G401 (cell line): ENCODE results near the gene INSIG1. TPM values are rescaled to one million over a fixed set of nuclear protein-coding genes. Genes with fewer than 3 reads are reported as not detected.

Experiments used
- DNase-seq: peaks from one replicate; pipeline ENCODE4 v3.0.0-alpha.2; 2015; ENCODE audit warnings: low spot score
- in situ Hi-C: cut with HindIII; loops from 2 replicates; pipeline ENCODE4 v1.10.0; 2016; ENCODE audit warnings: low sequenced_read_pairs, mixed read lengths
- total RNA-seq: library from RNA; depleted of rRNA; stranded (reverse); fragments of >200 nt; shearing (Covaris generic); gene quantifications from 2 replicates; pipeline ENCODE4 v1.2.3, GENCODE V29; 2014

The INSIG1 gene
- total RNA-seq, 1 experiment from 2014 or later: 69.1 TPM

GRCh38 chr7:155296788-155297516, 726 bp upstream of the INSIG1 start:
- in situ Hi-C loops: no loop called here
- peak; percentile 40 for DNase-seq

DNA sequence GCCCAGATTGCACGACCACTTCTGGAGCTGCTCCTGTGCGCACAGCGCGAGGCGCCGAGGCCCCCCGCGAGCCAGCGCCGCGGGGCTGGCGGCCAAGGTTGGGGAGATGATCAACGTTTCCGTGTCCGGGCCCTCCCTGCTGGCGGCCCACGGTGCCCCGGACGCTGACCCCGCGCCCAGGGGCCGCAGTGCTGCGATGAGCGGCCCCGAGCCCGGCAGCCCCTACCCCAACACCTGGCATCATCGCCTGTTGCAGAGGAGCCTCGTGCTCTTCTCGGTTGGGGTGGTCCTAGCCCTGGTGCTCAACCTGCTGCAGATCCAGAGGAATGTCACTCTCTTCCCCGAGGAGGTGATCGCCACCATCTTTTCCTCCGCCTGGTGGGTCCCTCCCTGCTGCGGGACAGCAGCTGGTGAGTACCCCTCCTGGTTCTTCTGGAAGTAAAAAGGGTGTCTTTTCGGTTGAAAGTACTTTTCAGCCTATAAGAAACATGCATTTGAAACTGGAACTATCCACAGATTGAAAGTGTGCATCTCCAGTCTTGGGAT, 683 bp downstream of the INSIG1 start:
- in situ Hi-C loops: no loop called here
- no peak for DNase-seq

DNA sequence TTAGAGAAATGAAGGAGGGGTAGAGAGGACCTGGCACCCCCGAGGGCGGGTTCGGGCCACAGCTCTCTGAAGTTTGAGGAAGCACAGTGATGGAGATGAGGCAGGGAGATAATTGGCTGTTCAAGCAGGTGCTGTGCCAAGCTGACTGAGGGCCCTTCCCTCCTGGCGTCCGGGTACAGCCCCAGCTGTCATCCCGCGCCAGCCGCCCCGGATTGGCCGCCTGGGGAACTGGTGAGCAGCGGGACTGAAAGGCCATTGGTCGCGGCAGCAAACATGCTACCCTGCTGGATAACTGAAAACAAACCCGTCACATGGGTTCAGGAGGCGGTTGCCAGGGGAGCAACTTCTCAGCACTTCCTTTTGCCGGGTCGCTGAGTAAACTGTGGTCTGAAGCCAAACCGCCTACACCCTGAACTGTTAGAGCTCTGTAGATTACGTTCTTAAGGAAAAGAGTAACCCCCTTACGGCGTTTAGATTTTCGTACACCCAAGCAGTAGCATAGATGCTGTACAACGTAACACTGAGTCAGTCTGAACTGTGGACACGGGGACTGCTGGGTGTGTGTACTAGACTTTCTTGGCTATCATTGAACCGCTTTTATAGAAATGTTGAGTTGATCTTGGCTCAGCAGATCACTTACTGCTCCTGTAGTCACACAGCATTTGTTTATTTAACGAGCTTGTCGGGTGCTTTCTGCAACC, 1.3 kb downstream of the INSIG1 start:
- in situ Hi-C loops: no loop called here

DNA sequence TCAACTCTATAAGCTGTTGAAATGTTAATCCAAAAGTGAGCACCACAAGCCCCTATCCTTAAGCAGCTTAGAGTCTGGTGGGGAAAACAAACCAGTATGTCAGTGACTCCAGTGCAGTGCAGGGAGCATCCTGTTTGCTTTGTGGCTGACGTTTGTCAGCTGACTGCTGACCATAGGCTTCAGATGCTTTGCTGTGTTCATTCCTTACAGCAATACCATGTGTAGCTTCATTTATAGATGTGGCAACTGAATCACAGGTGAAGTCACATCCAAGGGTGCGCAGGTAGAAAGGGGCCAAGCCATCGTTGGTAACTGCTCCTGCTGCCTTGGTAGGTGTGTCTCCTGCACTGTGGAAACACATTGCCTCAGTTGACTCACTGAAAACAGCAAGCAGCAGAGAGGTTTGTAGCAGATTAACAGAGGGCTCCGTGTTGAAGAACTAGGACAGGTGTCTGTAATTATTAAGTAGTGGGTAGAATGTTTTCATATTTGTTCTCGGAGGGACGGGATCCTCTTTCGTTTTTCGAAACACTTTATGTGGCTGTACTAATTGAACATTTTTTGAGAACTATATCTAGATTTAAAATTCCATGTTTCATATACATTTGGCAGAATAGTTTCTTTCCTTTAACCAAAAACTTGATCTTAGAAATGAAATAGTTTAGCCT, 2.0 kb downstream of the INSIG1 start:
- DNase-seq: peak; percentile 53
- in situ Hi-C loops: no loop called here

More for the DNA sequence above, 1.3 kb downstream of the INSIG1 start:
- peak; percentile 99 for DNase-seq

DNA sequence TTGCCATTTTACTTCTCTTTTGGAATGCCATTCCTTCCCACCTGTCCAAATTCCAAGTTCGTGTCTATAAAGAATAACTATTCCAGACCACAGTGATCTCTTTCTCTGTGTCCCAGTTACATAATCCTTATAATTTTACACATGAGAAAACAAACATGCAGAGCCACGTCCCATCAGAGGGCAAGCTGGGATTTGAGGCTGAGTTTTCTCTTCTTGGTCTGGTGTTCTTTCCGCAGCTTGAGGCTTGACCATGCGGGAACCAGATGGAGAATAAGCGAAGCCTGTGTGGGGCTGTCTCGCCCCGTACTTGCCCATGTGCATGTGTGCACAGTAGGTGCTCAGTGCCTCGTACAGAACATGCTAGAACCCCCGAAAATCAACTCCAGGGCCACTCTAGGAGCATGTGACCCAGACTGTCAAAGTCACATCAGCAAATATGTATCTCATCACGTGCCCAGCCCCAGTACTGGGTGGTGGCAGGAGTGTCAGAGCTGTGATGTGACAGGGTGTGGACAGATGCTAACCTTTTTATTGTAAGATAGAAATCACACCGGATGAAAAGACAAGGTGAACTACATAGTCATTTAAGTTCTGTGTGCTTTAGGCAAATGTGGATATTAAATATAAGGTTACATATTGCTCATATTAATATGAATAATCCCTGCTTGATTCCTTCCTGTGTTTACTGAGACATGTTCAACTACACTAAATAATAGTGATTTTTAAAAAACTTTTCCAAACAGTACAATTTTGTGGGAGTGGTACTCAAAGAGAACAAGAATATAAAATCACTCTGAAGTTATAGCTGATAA, 3.2 kb downstream of the INSIG1 start:
- peak; percentile 77 for DNase-seq
- in situ Hi-C loops: no loop called here

- DNase-seq: peak; percentile 17
- in situ Hi-C loops: no loop called here
These were observed 5.4 kb downstream of the INSIG1 start for GRCh38 chr7:155303039-155303593.

DNA sequence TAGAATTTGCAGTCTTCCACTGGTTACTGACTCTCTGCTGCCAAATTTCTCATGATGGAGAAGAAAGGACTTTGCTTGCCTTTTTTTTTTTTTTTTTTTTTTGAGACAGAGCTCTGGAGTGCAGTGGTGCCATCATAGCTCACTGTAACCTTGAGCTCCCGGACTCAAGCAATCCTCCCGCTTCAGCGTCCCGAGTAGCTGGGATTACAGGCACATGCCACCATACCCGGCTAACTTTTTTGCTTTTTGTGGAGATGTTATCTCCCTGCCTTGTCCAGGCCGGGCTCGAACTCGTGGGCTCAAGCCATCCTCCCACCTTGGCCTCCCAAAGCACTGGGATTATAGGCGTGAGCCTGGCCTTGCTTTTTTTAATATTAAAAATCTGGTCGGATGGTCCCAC, 6.2 kb downstream of the INSIG1 start:
- DNase-seq: peak; percentile 19
- in situ Hi-C loops: no loop called here

GRCh38 chr7:155305231-155305904, 7.7 kb downstream of the INSIG1 start:
- in situ Hi-C loops: no loop called here
- DNase-seq: no peak

- DNase-seq: peak; percentile 39
- in situ Hi-C loops: no loop called here
These were observed 9.2 kb downstream of the INSIG1 start for GRCh38 chr7:155306673-155307470.

- no peak for DNase-seq
- in situ Hi-C loops: no loop called here
These were observed 10.8 kb downstream of the INSIG1 start for GRCh38 chr7:155308330-155309020.

DNA sequence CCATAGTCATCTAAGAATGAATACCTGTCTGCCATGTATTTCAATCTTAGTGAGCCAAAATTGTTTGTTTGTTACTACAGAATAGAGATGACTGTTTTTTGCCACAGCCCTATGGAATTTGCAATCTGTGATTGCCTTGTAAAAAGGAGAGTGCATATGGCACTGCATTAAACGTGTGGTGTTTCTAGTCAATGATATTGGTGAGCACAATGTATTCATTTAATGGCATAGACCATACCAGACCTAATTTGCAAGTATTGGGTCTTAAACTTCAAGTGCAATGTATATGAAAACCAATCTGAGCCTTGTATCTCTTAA, 11.3 kb downstream of the INSIG1 start:
- in situ Hi-C loops: no loop called here
- DNase-seq: no peak

DNA sequence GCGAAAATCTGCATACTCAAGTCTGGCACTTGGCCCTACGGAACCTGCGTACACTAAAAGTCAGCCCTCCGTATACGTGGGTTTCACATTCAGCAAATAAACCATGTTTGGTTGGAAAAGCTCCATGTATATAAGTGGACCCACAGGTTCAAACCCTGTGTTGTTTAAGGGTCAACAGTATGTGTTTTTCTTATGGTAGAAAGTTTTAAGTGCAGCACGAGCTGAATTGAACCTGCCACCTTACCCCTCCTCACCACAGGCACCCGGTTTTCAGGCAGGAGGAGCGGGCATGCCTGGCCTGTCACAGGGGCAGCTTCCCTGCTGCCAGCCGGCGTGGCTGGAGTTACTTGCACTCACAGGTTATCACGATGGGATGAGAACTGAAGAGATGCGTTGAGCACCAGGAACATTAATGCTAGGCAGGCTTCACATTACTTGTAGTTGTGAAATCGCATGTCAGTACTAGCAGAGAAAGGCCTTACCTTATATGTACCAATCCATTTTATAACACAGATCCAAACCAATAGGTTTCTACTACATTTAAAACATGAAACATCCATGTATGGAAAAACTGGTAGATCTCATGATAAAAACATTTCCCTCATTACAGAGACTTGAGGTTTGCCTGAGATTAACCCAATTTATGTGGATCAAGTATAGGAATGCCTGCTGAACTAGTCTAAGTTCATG, 12.9 kb downstream of the INSIG1 start:
- DNase-seq: no peak
- in situ Hi-C loops: no loop called here

- in situ Hi-C loops: no loop called here
These were observed 14.3 kb downstream of the INSIG1 start for GRCh38 chr7:155311826-155312537.

DNA sequence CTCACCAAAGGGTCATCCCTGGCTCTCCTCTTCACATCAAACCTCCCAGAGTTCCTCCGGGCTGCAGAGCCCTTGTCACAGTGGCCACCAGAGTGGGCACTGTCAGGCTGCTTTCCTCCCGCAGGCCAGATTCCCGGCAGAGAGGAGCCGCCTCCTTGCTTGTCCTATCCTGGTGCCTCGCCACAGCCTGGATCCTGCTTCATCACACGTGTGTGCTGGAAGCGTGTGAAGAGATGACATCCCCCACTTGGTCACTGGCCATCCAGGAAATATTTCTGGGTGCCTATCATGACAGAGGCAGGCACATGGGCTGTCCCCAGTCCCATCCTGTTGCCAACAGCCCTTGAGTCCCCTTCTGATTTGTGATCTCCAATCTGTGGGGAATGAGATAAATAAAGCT, 15.0 kb downstream of the INSIG1 start:
- no peak for DNase-seq
- in situ Hi-C loops: no loop called here

More at GRCh38 chr7:155311826-155312537, 14.3 kb downstream of the INSIG1 start:
- no peak for DNase-seq

DNA sequence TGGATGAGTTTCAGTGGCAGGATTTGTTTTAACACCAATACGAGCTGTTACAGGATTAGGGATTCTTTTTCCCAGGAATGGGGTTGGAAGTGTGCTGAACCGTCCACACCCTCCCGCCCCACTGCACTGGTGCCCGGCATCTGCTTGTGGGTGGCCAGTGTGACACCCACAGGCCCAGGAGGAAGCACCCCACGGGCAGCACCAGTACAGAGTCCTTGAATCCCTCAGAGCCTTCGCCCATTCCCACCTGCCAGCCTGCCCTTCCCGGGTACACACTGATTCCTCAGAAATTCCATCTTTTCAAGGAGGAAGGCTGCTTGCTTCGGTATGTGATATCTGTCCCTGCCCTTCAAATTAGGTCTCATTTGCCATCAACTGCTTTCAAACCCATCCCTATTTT, 15.4 kb downstream of the INSIG1 start:
- in situ Hi-C loops: no loop called here

GRCh38 chr7:155315977-155316376, 18.3 kb downstream of the INSIG1 start:
- in situ Hi-C loops: no loop called here
- DNase-seq: no peak

More for the DNA sequence above, 15.4 kb downstream of the INSIG1 start:
- DNase-seq: no peak
